ENCODE results near the gene ARHGAP26. TPM values are rescaled to one million over a fixed set of nuclear protein-coding genes. Genes with fewer than 3 reads are reported as not detected.

The ARHGAP26 gene
- total and polyA plus RNA-seq, 4 donors, result 1.8 to 16.7 (median 4.1) TPM

GRCh38 chr5:143102411-143102810, 332.2 kb downstream of the ARHGAP26 start (continued):
- TF ChIP-seq JUND (IDR thresholded peaks at IDR 0.05) (no peak), ZBTB33 (IDR thresholded peaks at IDR 0.05) (no peak), GABPA (IDR thresholded peaks at IDR 0.05 in 1 of 2, conservative IDR thresholded peaks at IDR 0.05 in 1 of 2) (no peak), HNF4A (conservative IDR thresholded peaks at IDR 0.05) (no peak), HNF4G (IDR thresholded peaks at IDR 0.05) (no peak)
- TF ChIP-seq, protein P1, sequence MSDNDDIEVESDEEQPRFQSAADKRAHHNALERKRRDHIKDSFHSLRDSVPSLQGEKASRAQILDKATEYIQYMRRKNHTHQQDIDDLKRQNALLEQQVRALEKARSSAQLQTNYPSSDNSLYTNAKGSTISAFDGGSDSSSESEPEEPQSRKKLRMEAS (IDR thresholded peaks at IDR 0.05), result no peak

DNA sequence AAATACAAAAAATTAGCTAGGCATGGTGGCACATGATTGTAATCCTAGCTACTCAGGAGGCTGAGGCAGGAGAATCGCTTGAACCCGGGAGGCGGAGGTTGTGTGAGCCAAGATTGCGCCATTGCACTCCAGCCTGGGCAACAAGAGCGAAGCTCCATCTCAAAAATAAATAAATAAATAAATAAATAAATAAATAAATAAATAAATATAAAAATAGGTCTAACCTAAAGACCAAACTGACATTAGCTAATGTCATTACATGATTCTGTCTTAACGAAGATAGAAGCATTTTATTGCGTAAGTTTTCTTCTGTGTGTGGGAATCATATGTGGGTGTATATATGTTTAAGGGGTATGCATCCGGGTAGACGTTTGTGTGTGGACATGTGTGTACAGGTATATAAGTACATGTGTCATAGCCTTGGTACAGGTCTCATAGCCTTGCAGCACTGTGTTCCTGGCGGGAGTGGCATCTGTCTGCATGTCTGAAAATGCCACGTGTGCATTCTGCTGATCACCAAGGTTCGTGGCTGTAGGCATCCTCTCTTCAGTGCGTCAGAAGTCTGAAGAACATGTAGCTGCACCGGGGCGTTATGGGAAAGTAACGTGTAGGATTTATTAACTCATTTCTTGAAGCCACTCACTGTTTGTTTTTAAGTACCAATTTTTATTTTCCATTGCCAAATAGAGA, 335.2 kb downstream of the ARHGAP26 start:
- WGBS, result 87% methylated on average over 16 of the region's 16 CpGs
- no peak overlapping the region for H3K27ac ChIP-seq (ENCODE audit: low read depth in 1 of 2, low read length in 2 of 2)

GRCh38 chr5:143106174-143106573, 336.0 kb downstream of the ARHGAP26 start:
- Histone ChIP-seq H3K9me3 (ENCODE audit: control insufficient read depth in 4 of 4, low read length in 3 of 4) (no peaks in the 10 kb centered on the region), H3K4me1 (ENCODE audit: control insufficient read depth in 4 of 4, insufficient read depth in 4 of 4, low read length in 3 of 4) (peaks cover 10 to 27% (median 24%) of the 10 kb centered on the region in 4 donors), H3K36me3 (ENCODE audit: control insufficient read depth in 4 of 4, insufficient read depth in 3 of 4, low read depth in 1 of 4, low read length in 3 of 4) (no peaks in the 10 kb centered on the region), H3K27me3 (ENCODE audit: control insufficient read depth in 4 of 4, insufficient read depth in 4 of 4, low read length in 3 of 4) (no peaks in the 10 kb centered on the region), H3K9ac (ENCODE audit: low read depth in 1 of 2, low read length in 2 of 2) (no peak overlapping the region), H3K4me3 (ENCODE audit: low read depth in 1 of 3, low read length in 3 of 3) (no peak overlapping the region), H3K27ac (ENCODE audit: low read depth in 1 of 2, low read length in 2 of 2) (no peak overlapping the region)
- no peak for DNase-seq (ENCODE audit: low spot score)
- WGBS, result 59% methylated on average over 6 of the region's 6 CpGs
- TF ChIP-seq TAF1 (conservative IDR thresholded peaks at IDR 0.05) (no peak), RAD21 (IDR thresholded peaks at IDR 0.05) (peak; percentile 80), FOXA1 (IDR thresholded peaks at IDR 0.05) (no peak), EGR1 (IDR thresholded peaks at IDR 0.05; ENCODE audit: low read depth in 2 of 2) (no peak), NR2F2 (IDR thresholded peaks at IDR 0.05) (no peak), FOXA2 (IDR thresholded peaks at IDR 0.05) (peak; percentile 75), HNF4G (IDR thresholded peaks at IDR 0.05) (no peak), ZBTB33 (IDR thresholded peaks at IDR 0.05) (no peak), JUND (IDR thresholded peaks at IDR 0.05) (no peak), CTCF (IDR thresholded peaks at IDR 0.05; ENCODE audit: low read depth, low read length, missing input control) (peak; percentile 31), YY1 (IDR thresholded peaks at IDR 0.05) (peak; percentile 12), HNF4A (conservative IDR thresholded peaks at IDR 0.05) (peak; percentile 11 to 27), GABPA (IDR thresholded peaks at IDR 0.05 in 1 of 2, conservative IDR thresholded peaks at IDR 0.05 in 1 of 2) (no peak), REST (IDR thresholded peaks at IDR 0.05) (peak; percentile 49), RXRA (IDR thresholded peaks at IDR 0.05) (peak in 1 of 2 donors; percentile 33), SP1 (IDR thresholded peaks at IDR 0.05) (no peak)
- TF ChIP-seq, protein P1 (IDR thresholded peaks at IDR 0.05), result no peak
- TF ChIP-seq, protein P2, sequence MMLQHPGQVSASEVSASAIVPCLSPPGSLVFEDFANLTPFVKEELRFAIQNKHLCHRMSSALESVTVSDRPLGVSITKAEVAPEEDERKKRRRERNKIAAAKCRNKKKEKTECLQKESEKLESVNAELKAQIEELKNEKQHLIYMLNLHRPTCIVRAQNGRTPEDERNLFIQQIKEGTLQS (IDR thresholded peaks at IDR 0.05), result no peak

More for the DNA sequence above, 335.2 kb downstream of the ARHGAP26 start:
- peaks cover 8 to 26% (median 19%) of the 10 kb centered on the region in 4 donors for H3K4me1 ChIP-seq (ENCODE audit: control insufficient read depth in 4 of 4, insufficient read depth in 4 of 4, low read length in 3 of 4)
- no peak for DNase-seq (ENCODE audit: low spot score)
- H3K27me3 ChIP-seq (ENCODE audit: control insufficient read depth in 4 of 4, insufficient read depth in 4 of 4, low read length in 3 of 4), result no peaks in the 10 kb centered on the region
- no peaks in the 10 kb centered on the region for H3K36me3 ChIP-seq (ENCODE audit: control insufficient read depth in 4 of 4, insufficient read depth in 3 of 4, low read depth in 1 of 4, low read length in 3 of 4)
- TF ChIP-seq RAD21 (IDR thresholded peaks at IDR 0.05) (no peak), FOXA2 (IDR thresholded peaks at IDR 0.05) (no peak), EGR1 (IDR thresholded peaks at IDR 0.05; ENCODE audit: low read depth in 2 of 2) (no peak), HNF4G (IDR thresholded peaks at IDR 0.05) (no peak), TAF1 (conservative IDR thresholded peaks at IDR 0.05) (no peak)
- no peaks in the 10 kb centered on the region for H3K9me3 ChIP-seq (ENCODE audit: control insufficient read depth in 4 of 4, low read length in 3 of 4)
- H3K9ac ChIP-seq (ENCODE audit: low read depth in 1 of 2, low read length in 2 of 2), result no peak overlapping the region
- no peak overlapping the region for H3K4me3 ChIP-seq (ENCODE audit: low read depth in 1 of 3, low read length in 3 of 3)

Data from liver (tissue), 9 donors.